ENCODE results near the gene PXDN.

- no peak for TF ChIP-seq ELF4 (CRISPR knock-in tag; IDR thresholded peaks at IDR 0.05; ENCODE audit: low read depth)
- TF ChIP-seq CTCF (IDR thresholded peaks at IDR 0.05) = no peak
- no peak for TF ChIP-seq TCF7 (CRISPR knock-in tag; IDR thresholded peaks at IDR 0.05; ENCODE audit: low read depth)
Observed at GRCh38 chr2:1791685-1792435, 47.5 kb upstream of the PXDN start.
